PC-3 (cell line): Measurements from ENCODE around the gene CORIN. TPM values are rescaled to one million over a fixed set of nuclear protein-coding genes. Genes with fewer than 3 reads are reported as not detected.

Source experiments
- ATAC-seq: fragments of 200-7000 bp; cut with Tn5 transposase; 2 replicates; pipeline ENCODE4 v1.9.1; 2020; ENCODE audit warnings: mild to moderate bottlenecking, moderate library complexity
- BruUV-seq: library from RNA; stranded (reverse); fragments of 400-500 nt; replicated peaks from 2 replicates; lab custom pipeline; 2021; lab: Mats Ljungman, UMichigan
- CTCF ChIA-PET: fragments of 300-600 bp; sonication (Branson Sonifier 250); formaldehyde crosslinking; loops from one replicate; lab custom pipeline; 2022; ENCODE audit warnings: antibody characterized with exemption; lab: Charles Lee
- POLR2A ChIA-PET: fragments of 300-600 bp; sonication (Branson Sonifier 250); formaldehyde crosslinking; loops from one replicate; lab custom pipeline; 2022; ENCODE audit warnings: antibody characterized with exemption; ENCODE audit not compliant: unreplicated experiment; lab: Charles Lee
- DNase-seq: peaks from one replicate; pipeline ENCODE4 v3.0.0-alpha.2; 2015
- H2AFZ ChIP-seq: fragments of 300-600 bp; sonication (generic); 2 replicates; pipeline ENCODE4 v1.6.0; 2016; ENCODE audit warnings: antibody characterized with exemption, low read length
- H3F3A ChIP-seq: fragments of 300-600 bp; sonication (generic); one replicate; pipeline ENCODE4 v1.6.0; 2017; ENCODE audit warnings: antibody characterized with exemption, low read length, control low read depth, mild to moderate bottlenecking; ENCODE audit not compliant: unreplicated experiment
- H3K27ac ChIP-seq: fragments of 300-600 bp; sonication (generic); 2 replicates; pipeline ENCODE4 v1.5.1; 2016; ENCODE audit warnings: mild to moderate bottlenecking, low read length
- H3K27me3 ChIP-seq: fragments of 300-600 bp; sonication (generic); 2 replicates; pipeline ENCODE4 v1.6.1; 2016; ENCODE audit warnings: low read length, mixed read lengths
- H3K36me3 ChIP-seq: fragments of 300-600 bp; sonication (generic); 2 replicates; pipeline ENCODE4 v1.6.1; 2016; ENCODE audit warnings: low read depth, mixed run types, low read length, mixed read lengths
- H3K4me1 ChIP-seq: fragments of 300-600 bp; sonication (generic); 2 replicates; pipeline ENCODE4 v1.5.1; 2016; ENCODE audit warnings: low read length; ENCODE audit not compliant: insufficient read depth
- H3K4me2 ChIP-seq: fragments of 300-600 bp; sonication (generic); 2 replicates; pipeline ENCODE4 v1.6.0; 2016; ENCODE audit warnings: low read length
- H3K4me3 ChIP-seq: fragments of 300-600 bp; sonication (generic); 2 replicates; pipeline ENCODE4 v1.5.1; 2016; ENCODE audit warnings: mild to moderate bottlenecking, low read length, mixed read lengths
- H3K79me2 ChIP-seq: fragments of 300-600 bp; sonication (generic); 2 replicates; pipeline ENCODE4 v1.6.1; 2017; ENCODE audit warnings: low read length, mixed read lengths
- H3K9ac ChIP-seq: fragments of 300-600 bp; sonication (generic); 2 replicates; pipeline ENCODE4 v1.6.0; 2016; ENCODE audit warnings: mild to moderate bottlenecking, low read length
- H3K9me2 ChIP-seq: fragments of 300-600 bp; sonication (generic); replicated peaks from 2 replicates; pipeline ENCODE4 v1.6.1; 2016; ENCODE audit warnings: mixed run types, low read length, mixed read lengths
- H3K9me3 ChIP-seq: fragments of 300-600 bp; sonication (generic); 2 replicates; pipeline ENCODE4 v1.6.1; 2016; ENCODE audit warnings: low read length, mixed read lengths
- H4K20me1 ChIP-seq: fragments of 300-600 bp; sonication (generic); 2 replicates; pipeline ENCODE4 v1.6.1; 2016; ENCODE audit warnings: low read length, mixed read lengths
- EZH2 ChIP-seq: fragments of 300-600 bp; sonication (generic); IDR thresholded peaks from one replicate; pipeline ENCODE4 v1.6.1; 2017; ENCODE audit warnings: antibody characterized with exemption, mild to moderate bottlenecking, low read length; ENCODE audit not compliant: unreplicated experiment
- EZH2phosphoT487 ChIP-seq: fragments of 300-600 bp; sonication (generic); IDR thresholded peaks from 2 replicates; pipeline ENCODE4 v1.6.1; 2018; ENCODE audit warnings: mild to moderate bottlenecking, antibody characterized with exemption, low read length, borderline replicate concordance
- intact Hi-C: fragments of 100-400 bp; cut with micrococcal nuclease; formaldehyde crosslinking; loops from 2 replicates; pipeline ENCODE4 v1.9.0; 2023
- total RNA-seq: library from RNA; depleted of rRNA; stranded (reverse); fragments of >200 nt; gene quantifications from 2 replicates; pipeline ENCODE4 v1.2.3, GENCODE V29; 2014
- TF ChIP-seq, protein P1 (sequence below): fragments of 300-600 bp; sonication (generic); conservative IDR thresholded peaks from 2 replicates; pipeline ENCODE4 v1.5.1; 2017; ENCODE audit warnings: antibody characterized with exemption, low read depth, mild to moderate bottlenecking, low read length

CORIN gene
- total RNA-seq, 1 experiment from 2014 or later, result not detected

GRCh38 chr4:47640911-47641310 lies 197.0 kb downstream of the CORIN start:
- Histone ChIP-seq H3K27ac (no peak overlapping the region), H3K9me2 (no peaks in the 10 kb centered on the region), H3K9me3 (no peaks in the 10 kb centered on the region), H4K20me1 (no peaks in the 10 kb centered on the region), H3K79me2 (no peaks in the 10 kb centered on the region), H2AFZ (no peak overlapping the region), H3K4me2 (no peak overlapping the region), H3K4me1 (no peaks in the 10 kb centered on the region), H3K27me3 (no peaks in the 10 kb centered on the region; the same call in 1 of the 2 replicates), H3F3A (no peaks in the 10 kb centered on the region), H3K36me3 (no peaks in the 10 kb centered on the region), H3K4me3 (no peak overlapping the region), H3K9ac (no peak overlapping the region)
- POLR2A ChIA-PET, result no interaction called here
- TF ChIP-seq EZH2 (no peak), EZH2phosphoT487 (no peak)
- TF ChIP-seq, protein P1, sequence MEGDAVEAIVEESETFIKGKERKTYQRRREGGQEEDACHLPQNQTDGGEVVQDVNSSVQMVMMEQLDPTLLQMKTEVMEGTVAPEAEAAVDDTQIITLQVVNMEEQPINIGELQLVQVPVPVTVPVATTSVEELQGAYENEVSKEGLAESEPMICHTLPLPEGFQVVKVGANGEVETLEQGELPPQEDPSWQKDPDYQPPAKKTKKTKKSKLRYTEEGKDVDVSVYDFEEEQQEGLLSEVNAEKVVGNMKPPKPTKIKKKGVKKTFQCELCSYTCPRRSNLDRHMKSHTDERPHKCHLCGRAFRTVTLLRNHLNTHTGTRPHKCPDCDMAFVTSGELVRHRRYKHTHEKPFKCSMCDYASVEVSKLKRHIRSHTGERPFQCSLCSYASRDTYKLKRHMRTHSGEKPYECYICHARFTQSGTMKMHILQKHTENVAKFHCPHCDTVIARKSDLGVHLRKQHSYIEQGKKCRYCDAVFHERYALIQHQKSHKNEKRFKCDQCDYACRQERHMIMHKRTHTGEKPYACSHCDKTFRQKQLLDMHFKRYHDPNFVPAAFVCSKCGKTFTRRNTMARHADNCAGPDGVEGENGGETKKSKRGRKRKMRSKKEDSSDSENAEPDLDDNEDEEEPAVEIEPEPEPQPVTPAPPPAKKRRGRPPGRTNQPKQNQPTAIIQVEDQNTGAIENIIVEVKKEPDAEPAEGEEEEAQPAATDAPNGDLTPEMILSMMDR, result no peak
- no peak for ATAC-seq
- CTCF ChIA-PET, result interaction anchor here (0.6 kb wide), 1 partner anchor 163 kb away, joined by 3 read pairs; no protein-coding TSS in a partner anchor
- no peak for DNase-seq
- BruUV-seq, result no TSS peak
- intact Hi-C loops, result no loop called here

GRCh38 chr4:47639531-47639930 lies 198.3 kb downstream of the CORIN start:
- Histone ChIP-seq H3K4me1 (no peaks in the 10 kb centered on the region), H4K20me1 (no peaks in the 10 kb centered on the region), H3F3A (no peaks in the 10 kb centered on the region), H3K9me3 (no peaks in the 10 kb centered on the region), H3K79me2 (no peaks in the 10 kb centered on the region), H3K27ac (no peak overlapping the region), H2AFZ (no peak overlapping the region), H3K36me3 (no peaks in the 10 kb centered on the region), H3K9ac (no peak overlapping the region), H3K4me2 (no peak overlapping the region), H3K9me2 (no peaks in the 10 kb centered on the region), H3K4me3 (no peak overlapping the region), H3K27me3 (no peaks in the 10 kb centered on the region; the same call in 1 of the 2 replicates)
- DNase-seq (no peak), ATAC-seq (no peak)
- ChIA-PET POLR2A (no interaction called here), CTCF (no interaction called here)
- BruUV-seq, result no TSS peak
- no peak for TF ChIP-seq EZH2
- TF ChIP-seq, protein P1, result no peak
- no peak for TF ChIP-seq EZH2phosphoT487
- intact Hi-C loops, result no loop called here

DNA sequence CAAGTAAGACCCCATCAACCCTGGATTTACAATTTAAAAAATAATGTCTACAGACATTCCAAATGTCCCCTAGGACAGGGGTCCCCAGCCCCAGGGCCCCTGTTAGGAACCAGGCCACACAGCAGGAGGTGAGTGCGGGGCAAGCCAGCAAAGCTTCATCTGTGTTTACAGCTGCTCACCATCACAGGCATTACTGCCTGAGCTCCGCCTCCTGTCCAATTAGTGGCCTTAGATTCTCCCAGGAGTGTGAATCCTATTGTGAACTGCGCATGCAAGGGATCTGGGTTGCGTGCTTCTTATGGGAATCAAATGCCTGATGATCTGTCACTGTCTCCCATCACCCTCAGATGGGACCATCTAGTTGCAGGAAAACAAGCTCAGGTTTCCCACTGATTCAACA lies 206.7 kb downstream of the CORIN start:
- Histone ChIP-seq H2AFZ (no peak overlapping the region), H3K79me2 (no peaks in the 10 kb centered on the region), H3K9me2 (no peaks in the 10 kb centered on the region), H3K4me3 (no peak overlapping the region), H4K20me1 (no peaks in the 10 kb centered on the region), H3K27ac (no peak overlapping the region), H3K4me1 (no peaks in the 10 kb centered on the region), H3K4me2 (no peak overlapping the region), H3K9ac (no peak overlapping the region), H3K9me3 (no peaks in the 10 kb centered on the region), H3K36me3 (no peaks in the 10 kb centered on the region), H3K27me3 (no peaks in the 10 kb centered on the region), H3F3A (no peaks in the 10 kb centered on the region)
- BruUV-seq, result no TSS peak
- no peak for ATAC-seq
- ChIA-PET CTCF (no interaction called here), POLR2A (no interaction called here)
- DNase-seq, result no peak
- intact Hi-C loops, result no loop called here
- no peak for TF ChIP-seq EZH2phosphoT487
